Measurements from ENCODE around the gene FAM210B.
A peak's percentile ranks its signal among the peaks of the same experiment; 100 is the strongest.

DNA sequence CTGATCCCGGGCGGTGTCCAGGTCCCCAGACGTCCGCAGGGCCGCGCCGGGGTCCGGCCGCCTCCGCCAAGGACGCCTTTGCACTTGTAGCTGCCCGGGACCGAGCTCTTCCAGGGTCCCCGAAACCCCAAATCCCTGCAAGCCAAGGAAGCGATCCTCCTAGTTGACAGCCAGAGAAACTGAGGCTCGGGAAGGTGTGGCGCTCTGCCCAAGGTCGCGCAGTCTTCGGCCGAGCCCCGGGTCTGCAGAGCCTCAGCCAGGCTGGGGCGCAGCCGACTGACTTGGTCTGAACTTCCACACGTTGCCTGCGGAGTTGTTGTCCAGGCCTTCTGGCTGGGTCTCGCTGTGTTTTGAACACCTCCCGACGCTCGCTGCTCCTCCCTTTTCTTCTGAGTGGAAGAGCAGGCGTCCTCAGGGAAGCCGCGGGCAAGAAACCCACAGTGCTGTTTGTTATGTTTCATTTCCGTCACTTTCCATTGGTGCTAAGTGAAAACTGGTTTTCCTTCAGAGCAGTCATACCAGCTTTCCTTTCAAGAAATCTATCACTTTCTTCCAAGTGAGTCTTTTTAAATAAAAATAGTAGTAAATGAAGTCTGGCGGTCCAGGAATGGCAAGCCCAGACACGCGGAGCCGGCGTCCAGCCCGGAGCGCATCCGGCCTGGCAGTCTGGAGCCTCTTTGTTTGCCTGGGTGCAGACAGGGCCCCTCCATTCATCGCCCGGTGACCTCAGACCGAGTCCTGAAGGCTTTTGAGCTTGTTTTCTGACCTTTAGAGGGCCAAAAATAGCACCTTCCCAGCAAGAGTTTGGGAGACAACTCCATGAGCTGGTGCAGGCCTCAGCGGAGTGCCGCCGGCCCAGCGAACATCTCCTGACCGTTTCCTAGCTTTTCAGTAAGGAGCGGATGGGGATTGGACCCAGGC, 698 bp downstream of the FAM210B start:
- peak; percentile 17 for TF ChIP-seq POLR2A (IDR thresholded peaks at IDR 0.05; ENCODE audit: low read length)
- no peak for TF ChIP-seq GATA1 (IDR thresholded peaks at IDR 0.05; ENCODE audit: low read depth, low read length)

Measured in erythroblast (primary cell).